K562 (cell line): ENCODE measurements around the gene SLAIN1. TPM values are rescaled to one million over a fixed set of nuclear protein-coding genes. Genes with fewer than 3 reads are reported as not detected.

Source experiments
- ATAC-seq: fragments of 200-7000 bp; cut with Tn5 transposase; 3 replicates; pipeline ENCODE4 v1.9.1; 2020; ENCODE audit warnings: moderate library complexity
- BruUV-seq: library from RNA; stranded (reverse); fragments of 400-500 nt; replicated peaks from 2 replicates; lab custom pipeline; 2021; lab: Mats Ljungman, UMichigan
- CTCF ChIA-PET: fragments of 300-600 bp; formaldehyde crosslinking; extraction: SDS; loops from one replicate; lab custom pipeline; 2021; ENCODE audit warnings: low intra/inter-chr PET ratio; lab: Yijun Ruan, JAX
- POLR2A ChIA-PET: fragments of 300-600, 350-650 bp; sonication (Branson Sonifier 250); formaldehyde crosslinking; extraction: SDS; loops from one replicate; lab custom pipeline; 2021; ENCODE audit warnings: antibody characterized with exemption, inconsistent platforms; lab: Yijun Ruan, JAX
- DNase-seq, 4 experiments: peaks; one replicate each; pipeline versions ENCODE4 v3.0.0 to v3.0.0-alpha.2; 2011 to 2018; ENCODE audit warnings: low spot score in 3 of 4, mixed read lengths in 3 of 4; ENCODE audit errors: extremely low read depth in 1 of 4
- FAIRE-seq: peaks from 2 replicates; lab custom pipeline; 2011; peaks lifted over from hg19 to GRCh38; lab: Jason Lieb, UNC
- H2AFZ ChIP-seq: 2 replicates; pipeline ENCODE4 v1.6.0; 2011; ENCODE audit warnings: low read depth, low read length, control low read depth, inconsistent platforms
- H3K27ac ChIP-seq: fragments of 200-600 bp; 3 replicates; pipeline ENCODE4 v1.8.0; 2011; ENCODE audit warnings: low read depth, mild to moderate bottlenecking, control low read depth, inconsistent platforms, low read length, moderate library complexity, mixed read lengths; ENCODE audit errors: extremely low read depth
- H3K27me3 ChIP-seq, 2 experiments: fragments of 300-600 bp in 1 of 2; 2 replicates in 1 of 2; 3 replicates in 1 of 2; pipeline versions ENCODE4 v1.6.0 to v1.8.0; 2011; ENCODE audit warnings: inconsistent platforms in 2 of 2, low read length in 2 of 2, mild to moderate bottlenecking in 1 of 2, mixed read lengths in 1 of 2, moderate library complexity in 1 of 2; ENCODE audit not compliant: control insufficient read depth in 2 of 2, insufficient read depth in 2 of 2
- H3K36me3 ChIP-seq: fragments of 300-600 bp; 3 replicates; pipeline ENCODE4 v1.8.0; 2011; ENCODE audit warnings: mild to moderate bottlenecking, low read length, inconsistent platforms; ENCODE audit not compliant: control insufficient read depth, insufficient read depth
- H3K4me1 ChIP-seq, 2 experiments: fragments of 200-600 bp in 1 of 2; replicated peaks in 1 of 2; 2 replicates in 1 of 2; 3 replicates in 1 of 2; pipeline versions ENCODE4 v1.5.1 to v1.8.0; 2011; ENCODE audit warnings: inconsistent platforms in 2 of 2, low read length in 2 of 2, mild to moderate bottlenecking in 1 of 2, mixed read lengths in 1 of 2, moderate library complexity in 1 of 2; ENCODE audit not compliant: control insufficient read depth in 2 of 2, insufficient read depth in 2 of 2
- H3K4me2 ChIP-seq: 2 replicates; pipeline ENCODE4 v1.6.1; 2011; ENCODE audit warnings: low read length, control low read depth, inconsistent platforms, mixed read lengths; ENCODE audit not compliant: insufficient read depth
- H3K4me3 ChIP-seq: fragments of 200-600 bp; sonication (generic), shearing (Covaris generic); 2 replicates; pipeline ENCODE4 v1.5.1; 2016; ENCODE audit warnings: control low read depth, inconsistent platforms
- H3K79me2 ChIP-seq: fragments of 200-600 bp; 3 replicates; pipeline ENCODE4 v1.8.0; 2011; ENCODE audit warnings: low read length, inconsistent platforms; ENCODE audit not compliant: control insufficient read depth, insufficient read depth
- H3K9ac ChIP-seq, 2 experiments: 2 replicates each; pipeline versions ENCODE4 v1.6.0 to v1.6.1; 2011; ENCODE audit warnings: low read depth in 2 of 2, low read length in 2 of 2, control low read depth in 1 of 2, inconsistent platforms in 1 of 2, mild to moderate bottlenecking in 1 of 2, mixed read lengths in 1 of 2; ENCODE audit not compliant: insufficient read depth in 1 of 2
- H3K9me1 ChIP-seq: one replicate; pipeline ENCODE4 v1.6.0; 2011; ENCODE audit warnings: inconsistent platforms, mild to moderate bottlenecking, low read length, moderate library complexity; ENCODE audit not compliant: control insufficient read depth, insufficient read depth
- H3K9me3 ChIP-seq: replicated peaks from 2 replicates; pipeline ENCODE4 v1.5.1; 2011; ENCODE audit warnings: low read depth, low read length, inconsistent platforms; ENCODE audit not compliant: control insufficient read depth, insufficient read depth
- H4K20me1 ChIP-seq: replicated peaks from 2 replicates; pipeline ENCODE4 v1.6.1; 2011; ENCODE audit warnings: low read length, inconsistent platforms, mixed read lengths; ENCODE audit not compliant: control insufficient read depth, insufficient read depth
- FOXA3 ChIP-seq, 2 experiments: fragments of 450-650 bp in 1 of 2; sonication (generic) in 1 of 2; formaldehyde crosslinking; IDR thresholded peaks in 1 of 2; conservative IDR thresholded peaks in 1 of 2; 2 replicates each; pipeline versions ENCODE4 v1.4.0 to v1.8.0; 2020 to 2022; ENCODE audit warnings: mild to moderate bottlenecking in 2 of 2, missing genetic modification reagents in 1 of 2
- WGBS: fragments of 100-300 bp; shearing (Covaris generic); methylation state at CpG from one replicate; pipeline ENCODE4 v1.1.6; 2016; ENCODE audit warnings: low coverage, mixed read lengths; ENCODE audit not compliant: insufficient coverage; ENCODE audit errors: missing lambda C conversion rate; 5-methylcytosine and 5-hydroxymethylcytosine counted together
- in situ Hi-C: fragments of 300-500 bp; cut with MboI; formaldehyde crosslinking; loops from 4 replicates; pipeline ENCODE4 v1.15.0; 2018; ENCODE audit warnings: inconsistent platforms, mixed read lengths
- intact Hi-C: fragments of 100-400 bp; cut with micrococcal nuclease; formaldehyde crosslinking; loops from 2 replicates; pipeline ENCODE4 v1.14.2; 2022
- polyA plus RNA-seq, 8 experiments: library from polyadenylated mRNA; depleted of rRNA in 4 of 8; stranded (reverse) in 5 of 8; unstranded in 3 of 8; fragments of >200 nt; fragmentation: Nextera tagmentation in 2 of 8; fragmentation: Illumina TruSeq in 1 of 8; extraction: Ambion mirVana in 2 of 8; extraction: Trizol in 1 of 8; gene quantifications; 2 replicates each; pipeline versions ENCODE4 v1.2.1 to v1.2.3, GENCODE V29; 2011 to 2014; ENCODE audit warnings: inconsistent platforms in 1 of 8, missing spikeins in 1 of 8
- total RNA-seq, 7 experiments: library from RNA; depleted of rRNA in 6 of 7; stranded (reverse); fragments of >200 nt in 6 of 7; fragmentation: Illumina TruSeq in 2 of 7; extraction: Trizol in 2 of 7; gene quantifications; 2 replicates each; pipeline versions ENCODE4 v1.2.1 to v1.2.3, GENCODE V29; 2011 to 2021; ENCODE audit warnings: low replicate concordance in 1 of 7
- TF ChIP-seq, protein P1 (sequence below): IDR thresholded peaks from 3 replicates; pipeline ENCODE4 v1.6.1; 2011; ENCODE audit warnings: borderline replicate concordance, mild to moderate bottlenecking; ENCODE audit not compliant: insufficient read length, insufficient read depth
- TF ChIP-seq, protein P2 (sequence below): fragments of 250-450 bp; sonication (Bioruptor Pico); IDR thresholded peaks from 2 replicates; pipeline ENCODE4 v1.5.0; 2022; ENCODE audit warnings: mild to moderate bottlenecking
- TF ChIP-seq, protein P3 (sequence below): fragments of 450-650 bp; conservative IDR thresholded peaks from 2 replicates; pipeline ENCODE4 v1.6.1; 2016; ENCODE audit warnings: missing genetic modification characterization, low read depth, mild to moderate bottlenecking, control low read depth, missing compliant biosample characterization

The SLAIN1 gene
- total and polyA plus RNA-seq, 9 of the 15 experiments (the other 6 are each of a cell fraction or from before 2014, with no cell fraction given): 0.07 to 0.40 (median 0.10) TPM; not detected in 3

DNA sequence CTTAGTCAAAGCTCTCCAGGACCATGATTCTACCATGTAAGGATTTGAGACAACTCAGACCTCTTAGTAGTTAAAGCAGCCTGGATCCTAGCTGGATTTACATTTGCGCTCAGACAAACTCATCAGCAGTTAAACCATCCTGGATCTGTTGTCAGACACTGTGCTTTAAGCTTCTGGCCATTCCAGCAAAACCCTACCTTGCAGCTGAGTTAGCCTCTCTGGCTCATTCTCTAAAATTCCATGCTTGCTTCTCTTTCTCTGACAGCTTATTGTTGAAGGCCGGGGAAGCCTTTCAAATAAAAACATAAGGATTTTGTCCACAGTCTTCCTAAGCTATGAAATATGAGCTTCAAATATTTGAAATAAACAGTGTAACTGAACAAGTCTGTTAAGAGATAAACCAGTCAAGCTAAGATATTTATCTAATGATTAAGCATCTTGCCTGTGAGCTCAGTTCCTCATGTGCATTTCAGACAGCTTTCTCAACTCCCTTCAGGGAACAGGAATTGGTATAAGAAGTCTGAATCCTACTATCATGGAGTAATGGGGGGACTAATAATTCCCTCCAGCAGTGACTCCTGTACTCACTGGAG is 89.3 kb downstream of the SLAIN1 start:
- in situ Hi-C loops: no loop called here
- 0% methylated on average over 2 of the region's 2 CpGs for WGBS

More for the DNA sequence above, 89.3 kb downstream of the SLAIN1 start:
- H3K4me2 ChIP-seq: no peak overlapping the region
- intact Hi-C loops: no loop called here
- CTCF ChIA-PET: no interaction called here
- ATAC-seq (no peak), DNase-seq (no peak), FAIRE-seq (no peak)
- H3K4me1 ChIP-seq: no peaks in the 10 kb centered on the region
- no peak overlapping the region for H3K4me3 ChIP-seq
- H3K9ac ChIP-seq: no peak overlapping the region
- no peak overlapping the region for H3K27ac ChIP-seq
- TF ChIP-seq FOXA3 (CRISPR knock-in tag; conservative IDR thresholded peaks at IDR 0.05 in 1 of 2, IDR thresholded peaks at IDR 0.05 in 1 of 2): no peak
- TF ChIP-seq, protein P1, sequence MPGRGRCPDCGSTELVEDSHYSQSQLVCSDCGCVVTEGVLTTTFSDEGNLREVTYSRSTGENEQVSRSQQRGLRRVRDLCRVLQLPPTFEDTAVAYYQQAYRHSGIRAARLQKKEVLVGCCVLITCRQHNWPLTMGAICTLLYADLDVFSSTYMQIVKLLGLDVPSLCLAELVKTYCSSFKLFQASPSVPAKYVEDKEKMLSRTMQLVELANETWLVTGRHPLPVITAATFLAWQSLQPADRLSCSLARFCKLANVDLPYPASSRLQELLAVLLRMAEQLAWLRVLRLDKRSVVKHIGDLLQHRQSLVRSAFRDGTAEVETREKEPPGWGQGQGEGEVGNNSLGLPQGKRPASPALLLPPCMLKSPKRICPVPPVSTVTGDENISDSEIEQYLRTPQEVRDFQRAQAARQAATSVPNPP: no peak
- TF ChIP-seq, protein P2, sequence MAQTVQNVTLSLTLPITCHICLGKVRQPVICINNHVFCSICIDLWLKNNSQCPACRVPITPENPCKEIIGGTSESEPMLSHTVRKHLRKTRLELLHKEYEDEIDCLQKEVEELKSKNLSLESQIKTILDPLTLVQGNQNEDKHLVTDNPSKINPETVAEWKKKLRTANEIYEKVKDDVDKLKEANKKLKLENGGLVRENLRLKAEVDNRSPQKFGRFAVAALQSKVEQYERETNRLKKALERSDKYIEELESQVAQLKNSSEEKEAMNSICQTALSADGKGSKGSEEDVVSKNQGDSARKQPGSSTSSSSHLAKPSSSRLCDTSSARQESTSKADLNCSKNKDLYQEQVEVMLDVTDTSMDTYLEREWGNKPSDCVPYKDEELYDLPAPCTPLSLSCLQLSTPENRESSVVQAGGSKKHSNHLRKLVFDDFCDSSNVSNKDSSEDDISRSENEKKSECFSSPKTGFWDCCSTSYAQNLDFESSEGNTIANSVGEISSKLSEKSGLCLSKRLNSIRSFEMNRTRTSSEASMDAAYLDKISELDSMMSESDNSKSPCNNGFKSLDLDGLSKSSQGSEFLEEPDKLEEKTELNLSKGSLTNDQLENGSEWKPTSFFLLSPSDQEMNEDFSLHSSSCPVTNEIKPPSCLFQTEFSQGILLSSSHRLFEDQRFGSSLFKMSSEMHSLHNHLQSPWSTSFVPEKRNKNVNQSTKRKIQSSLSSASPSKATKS: no peak
- TF ChIP-seq, protein P3, sequence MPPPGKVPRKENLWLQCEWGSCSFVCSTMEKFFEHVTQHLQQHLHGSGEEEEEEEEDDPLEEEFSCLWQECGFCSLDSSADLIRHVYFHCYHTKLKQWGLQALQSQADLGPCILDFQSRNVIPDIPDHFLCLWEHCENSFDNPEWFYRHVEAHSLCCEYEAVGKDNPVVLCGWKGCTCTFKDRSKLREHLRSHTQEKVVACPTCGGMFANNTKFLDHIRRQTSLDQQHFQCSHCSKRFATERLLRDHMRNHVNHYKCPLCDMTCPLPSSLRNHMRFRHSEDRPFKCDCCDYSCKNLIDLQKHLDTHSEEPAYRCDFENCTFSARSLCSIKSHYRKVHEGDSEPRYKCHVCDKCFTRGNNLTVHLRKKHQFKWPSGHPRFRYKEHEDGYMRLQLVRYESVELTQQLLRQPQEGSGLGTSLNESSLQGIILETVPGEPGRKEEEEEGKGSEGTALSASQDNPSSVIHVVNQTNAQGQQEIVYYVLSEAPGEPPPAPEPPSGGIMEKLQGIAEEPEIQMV: no peak
- H3K79me2 ChIP-seq: no peaks in the 10 kb centered on the region
- H3K9me1 ChIP-seq: no peaks in the 10 kb centered on the region
- H3K36me3 ChIP-seq: no peaks in the 10 kb centered on the region
- POLR2A ChIA-PET: interaction anchor here (0.6 kb wide), 1 partner anchor 16 kb away, joined by 3 read pairs; no protein-coding TSS in a partner anchor
- no peaks in the 10 kb centered on the region for H3K9me3 ChIP-seq
- H4K20me1 ChIP-seq: no peaks in the 10 kb centered on the region
- no TSS peak for BruUV-seq
- H3K27me3 ChIP-seq: no peaks in the 10 kb centered on the region
- no peak overlapping the region for H2AFZ ChIP-seq
